Activated CD4-positive, CD25-positive, alpha-beta regulatory T cell (primary cell): ENCODE results near the gene CMIP.
A peak's percentile ranks its signal among the peaks of the same experiment; 100 is the strongest.

Source experiments
- DNase-seq, 4 experiments: peaks; one replicate each; lab custom pipeline; 2025; lab: John Stamatoyannopoulos, UW

Gene CMIP

GRCh38 chr16:81607006-81607405 lies 162.4 kb downstream of the CMIP start:
- DNase-seq: no peak

GRCh38 chr16:81607805-81608522 lies 163.4 kb downstream of the CMIP start:
- DNase-seq: no peak

- DNase-seq: no peak
Measured at GRCh38 chr16:81608523-81609209, 164.1 kb downstream of the CMIP start.

- DNase-seq: no peak
Measured at GRCh38 chr16:81609323-81609892, 164.8 kb downstream of the CMIP start.

GRCh38 chr16:81610144-81610842 lies 165.7 kb downstream of the CMIP start:
- DNase-seq: no peak

- no peak for DNase-seq
Measured at GRCh38 chr16:81610936-81611335, 166.3 kb downstream of the CMIP start.

- no peak for DNase-seq
Measured at GRCh38 chr16:81611721-81612120, 167.1 kb downstream of the CMIP start.

GRCh38 chr16:81612351-81613163 lies 167.9 kb downstream of the CMIP start:
- no peak for DNase-seq

GRCh38 chr16:81614171-81614570 lies 169.6 kb downstream of the CMIP start:
- DNase-seq: no peak

GRCh38 chr16:81614654-81615359 lies 170.2 kb downstream of the CMIP start:
- no peak for DNase-seq

- DNase-seq: no peak
Measured at GRCh38 chr16:81615411-81615810, 170.8 kb downstream of the CMIP start.

GRCh38 chr16:81615833-81616232 lies 171.2 kb downstream of the CMIP start:
- no peak for DNase-seq

GRCh38 chr16:81616321-81617020 lies 171.9 kb downstream of the CMIP start:
- peak; percentile 22 to 71 (median 46) for DNase-seq

GRCh38 chr16:81617021-81617346 lies 172.4 kb downstream of the CMIP start:
- DNase-seq: no peak

GRCh38 chr16:81618187-81618586 lies 173.6 kb downstream of the CMIP start:
- no peak for DNase-seq

- no peak for DNase-seq
Measured at GRCh38 chr16:81618661-81619060, 174.1 kb downstream of the CMIP start.

- no peak for DNase-seq
Measured at GRCh38 chr16:81620029-81620428, 175.4 kb downstream of the CMIP start.

GRCh38 chr16:81620796-81621195 lies 176.2 kb downstream of the CMIP start:
- DNase-seq: no peak

- no peak for DNase-seq
Measured at GRCh38 chr16:81621496-81621895, 176.9 kb downstream of the CMIP start.

- DNase-seq: peak; percentile 8 to 29 (median 24)
Measured at GRCh38 chr16:81623365-81624102, 178.9 kb downstream of the CMIP start.
